PC-3 (cell line): Measurements from ENCODE around the gene HEXB. TPM values are rescaled to one million over a fixed set of nuclear protein-coding genes. Genes with fewer than 3 reads are reported as not detected.
A peak's percentile ranks its signal among the peaks of the same experiment; 100 is the strongest.

Experiments
- ATAC-seq: fragments of 200-7000 bp; cut with Tn5 transposase; 2 replicates; pipeline ENCODE4 v1.9.1; 2020; ENCODE audit warnings: mild to moderate bottlenecking, moderate library complexity
- BruUV-seq: library from RNA; stranded (reverse); fragments of 400-500 nt; replicated peaks from 2 replicates; lab custom pipeline; 2021; lab: Mats Ljungman, UMichigan
- CTCF ChIA-PET: fragments of 300-600 bp; sonication (Branson Sonifier 250); formaldehyde crosslinking; loops from one replicate; lab custom pipeline; 2022; ENCODE audit warnings: antibody characterized with exemption; lab: Charles Lee
- POLR2A ChIA-PET: fragments of 300-600 bp; sonication (Branson Sonifier 250); formaldehyde crosslinking; loops from one replicate; lab custom pipeline; 2022; ENCODE audit warnings: antibody characterized with exemption; ENCODE audit not compliant: unreplicated experiment; lab: Charles Lee
- DNase-seq: peaks from one replicate; pipeline ENCODE4 v3.0.0-alpha.2; 2015
- H2AFZ ChIP-seq: fragments of 300-600 bp; sonication (generic); 2 replicates; pipeline ENCODE4 v1.6.0; 2016; ENCODE audit warnings: antibody characterized with exemption, low read length
- H3F3A ChIP-seq: fragments of 300-600 bp; sonication (generic); one replicate; pipeline ENCODE4 v1.6.0; 2017; ENCODE audit warnings: antibody characterized with exemption, low read length, control low read depth, mild to moderate bottlenecking; ENCODE audit not compliant: unreplicated experiment
- H3K27ac ChIP-seq: fragments of 300-600 bp; sonication (generic); 2 replicates; pipeline ENCODE4 v1.5.1; 2016; ENCODE audit warnings: mild to moderate bottlenecking, low read length
- H3K27me3 ChIP-seq: fragments of 300-600 bp; sonication (generic); 2 replicates; pipeline ENCODE4 v1.6.1; 2016; ENCODE audit warnings: low read length, mixed read lengths
- H3K36me3 ChIP-seq: fragments of 300-600 bp; sonication (generic); 2 replicates; pipeline ENCODE4 v1.6.1; 2016; ENCODE audit warnings: low read depth, mixed run types, low read length, mixed read lengths
- H3K4me1 ChIP-seq: fragments of 300-600 bp; sonication (generic); 2 replicates; pipeline ENCODE4 v1.5.1; 2016; ENCODE audit warnings: low read length; ENCODE audit not compliant: insufficient read depth
- H3K4me2 ChIP-seq: fragments of 300-600 bp; sonication (generic); 2 replicates; pipeline ENCODE4 v1.6.0; 2016; ENCODE audit warnings: low read length
- H3K4me3 ChIP-seq: fragments of 300-600 bp; sonication (generic); 2 replicates; pipeline ENCODE4 v1.5.1; 2016; ENCODE audit warnings: mild to moderate bottlenecking, low read length, mixed read lengths
- H3K79me2 ChIP-seq: fragments of 300-600 bp; sonication (generic); 2 replicates; pipeline ENCODE4 v1.6.1; 2017; ENCODE audit warnings: low read length, mixed read lengths
- H3K9ac ChIP-seq: fragments of 300-600 bp; sonication (generic); 2 replicates; pipeline ENCODE4 v1.6.0; 2016; ENCODE audit warnings: mild to moderate bottlenecking, low read length
- H3K9me2 ChIP-seq: fragments of 300-600 bp; sonication (generic); replicated peaks from 2 replicates; pipeline ENCODE4 v1.6.1; 2016; ENCODE audit warnings: mixed run types, low read length, mixed read lengths
- H3K9me3 ChIP-seq: fragments of 300-600 bp; sonication (generic); 2 replicates; pipeline ENCODE4 v1.6.1; 2016; ENCODE audit warnings: low read length, mixed read lengths
- H4K20me1 ChIP-seq: fragments of 300-600 bp; sonication (generic); 2 replicates; pipeline ENCODE4 v1.6.1; 2016; ENCODE audit warnings: low read length, mixed read lengths
- EZH2 ChIP-seq: fragments of 300-600 bp; sonication (generic); IDR thresholded peaks from one replicate; pipeline ENCODE4 v1.6.1; 2017; ENCODE audit warnings: antibody characterized with exemption, mild to moderate bottlenecking, low read length; ENCODE audit not compliant: unreplicated experiment
- EZH2phosphoT487 ChIP-seq: fragments of 300-600 bp; sonication (generic); IDR thresholded peaks from 2 replicates; pipeline ENCODE4 v1.6.1; 2018; ENCODE audit warnings: mild to moderate bottlenecking, antibody characterized with exemption, low read length, borderline replicate concordance
- intact Hi-C: fragments of 100-400 bp; cut with micrococcal nuclease; formaldehyde crosslinking; loops from 2 replicates; pipeline ENCODE4 v1.9.0; 2023
- total RNA-seq: library from RNA; depleted of rRNA; stranded (reverse); fragments of >200 nt; gene quantifications from 2 replicates; pipeline ENCODE4 v1.2.3, GENCODE V29; 2014
- TF ChIP-seq, protein P1 (sequence below): fragments of 300-600 bp; sonication (generic); conservative IDR thresholded peaks from 2 replicates; pipeline ENCODE4 v1.5.1; 2017; ENCODE audit warnings: antibody characterized with exemption, low read depth, mild to moderate bottlenecking, low read length

Gene HEXB
- total RNA-seq, 1 experiment from 2014 or later: 91.5 TPM

DNA sequence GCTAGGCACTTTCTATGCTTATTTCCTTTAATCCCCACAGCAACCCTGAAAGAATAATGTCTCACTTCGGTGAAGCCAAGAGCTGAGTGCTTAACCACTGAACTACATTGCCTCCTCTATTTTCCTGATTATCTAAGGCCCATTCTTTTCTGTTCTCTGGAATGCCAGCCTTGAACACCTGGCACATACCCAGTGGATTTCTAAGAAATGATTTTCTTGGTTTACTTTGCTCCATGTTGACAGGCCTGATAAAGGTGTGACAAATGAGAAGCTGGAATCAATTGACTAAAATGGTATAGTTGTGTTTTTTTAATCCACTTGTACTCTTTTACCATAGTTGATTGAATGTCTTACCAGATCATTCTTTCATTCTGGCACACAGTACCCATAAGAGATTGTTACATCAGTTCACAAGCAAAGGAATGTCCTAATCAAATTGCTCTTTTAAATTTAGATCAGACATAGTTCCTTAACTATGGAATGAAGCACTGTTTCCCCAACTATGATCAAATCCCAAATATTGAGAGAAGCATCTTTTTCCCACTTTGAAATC is 35.5 kb upstream of the HEXB start:
- ChIA-PET POLR2A (no interaction called here), CTCF (no interaction called here)
- no peaks in the 10 kb centered on the region for H4K20me1 ChIP-seq
- no peaks in the 10 kb centered on the region for H3K9me3 ChIP-seq
- H3K79me2 ChIP-seq: no peaks in the 10 kb centered on the region
- no peak overlapping the region for H3K27ac ChIP-seq
- H3K4me3 ChIP-seq: no peak overlapping the region
- no peak overlapping the region for H3K9ac ChIP-seq
- no peaks in the 10 kb centered on the region for H3K9me2 ChIP-seq
- H3K4me2 ChIP-seq: peak overlapping the region; percentile 59
- ATAC-seq (no peak), DNase-seq (no peak)
- peaks cover 18% of the 10 kb centered on the region for H3K4me1 ChIP-seq
- no TSS peak for BruUV-seq
- no peaks in the 10 kb centered on the region for H3K36me3 ChIP-seq
- H3K27me3 ChIP-seq: no peaks in the 10 kb centered on the region
- intact Hi-C loops: loop anchor here (1.0 kb wide), 1 partner anchor 747 kb away; no protein-coding TSS in a partner anchor
- TF ChIP-seq EZH2phosphoT487 (no peak), EZH2 (no peak)
- TF ChIP-seq, protein P1, sequence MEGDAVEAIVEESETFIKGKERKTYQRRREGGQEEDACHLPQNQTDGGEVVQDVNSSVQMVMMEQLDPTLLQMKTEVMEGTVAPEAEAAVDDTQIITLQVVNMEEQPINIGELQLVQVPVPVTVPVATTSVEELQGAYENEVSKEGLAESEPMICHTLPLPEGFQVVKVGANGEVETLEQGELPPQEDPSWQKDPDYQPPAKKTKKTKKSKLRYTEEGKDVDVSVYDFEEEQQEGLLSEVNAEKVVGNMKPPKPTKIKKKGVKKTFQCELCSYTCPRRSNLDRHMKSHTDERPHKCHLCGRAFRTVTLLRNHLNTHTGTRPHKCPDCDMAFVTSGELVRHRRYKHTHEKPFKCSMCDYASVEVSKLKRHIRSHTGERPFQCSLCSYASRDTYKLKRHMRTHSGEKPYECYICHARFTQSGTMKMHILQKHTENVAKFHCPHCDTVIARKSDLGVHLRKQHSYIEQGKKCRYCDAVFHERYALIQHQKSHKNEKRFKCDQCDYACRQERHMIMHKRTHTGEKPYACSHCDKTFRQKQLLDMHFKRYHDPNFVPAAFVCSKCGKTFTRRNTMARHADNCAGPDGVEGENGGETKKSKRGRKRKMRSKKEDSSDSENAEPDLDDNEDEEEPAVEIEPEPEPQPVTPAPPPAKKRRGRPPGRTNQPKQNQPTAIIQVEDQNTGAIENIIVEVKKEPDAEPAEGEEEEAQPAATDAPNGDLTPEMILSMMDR: no peak
- no peaks in the 10 kb centered on the region for H3F3A ChIP-seq
- H2AFZ ChIP-seq: no peak overlapping the region

DNA sequence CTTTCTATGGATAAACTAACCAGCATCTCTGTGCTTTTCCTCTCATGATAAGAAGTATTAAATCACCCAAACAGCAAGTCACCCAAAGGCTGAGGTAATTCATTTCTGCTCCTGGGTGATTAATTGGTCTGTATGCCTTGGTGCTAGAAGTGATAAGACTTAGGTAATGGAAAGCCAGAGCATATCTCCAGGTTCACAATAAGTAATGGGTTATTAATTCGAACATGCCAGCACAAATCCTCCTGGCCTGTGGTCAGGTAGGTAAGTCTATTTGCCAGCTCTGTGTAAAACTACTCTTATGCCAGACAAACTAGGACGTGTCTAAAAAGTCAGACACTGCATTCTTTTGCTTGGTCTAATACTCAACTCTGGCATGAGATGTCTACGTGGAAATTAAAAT is 33.3 kb upstream of the HEXB start:
- no peaks in the 10 kb centered on the region for H3K9me3 ChIP-seq
- no peaks in the 10 kb centered on the region for H4K20me1 ChIP-seq
- intact Hi-C loops: no loop called here
- no peak overlapping the region for H3K4me3 ChIP-seq
- ATAC-seq (no peak), DNase-seq (no peak)
- H3K79me2 ChIP-seq: no peaks in the 10 kb centered on the region
- H3F3A ChIP-seq: no peaks in the 10 kb centered on the region
- H3K27ac ChIP-seq: no peak overlapping the region
- TF ChIP-seq, protein P1: no peak
- no peak for TF ChIP-seq EZH2phosphoT487
- no peak for TF ChIP-seq EZH2
- H3K36me3 ChIP-seq: no peaks in the 10 kb centered on the region
- no peak overlapping the region for H2AFZ ChIP-seq
- H3K9me2 ChIP-seq: no peaks in the 10 kb centered on the region
- CTCF ChIA-PET: no interaction called here
- H3K4me2 ChIP-seq: no peak overlapping the region
- H3K4me1 ChIP-seq: peaks cover 18% of the 10 kb centered on the region
- no peak overlapping the region for H3K9ac ChIP-seq
- H3K27me3 ChIP-seq: no peaks in the 10 kb centered on the region
- POLR2A ChIA-PET: no interaction called here
- BruUV-seq: no TSS peak

DNA sequence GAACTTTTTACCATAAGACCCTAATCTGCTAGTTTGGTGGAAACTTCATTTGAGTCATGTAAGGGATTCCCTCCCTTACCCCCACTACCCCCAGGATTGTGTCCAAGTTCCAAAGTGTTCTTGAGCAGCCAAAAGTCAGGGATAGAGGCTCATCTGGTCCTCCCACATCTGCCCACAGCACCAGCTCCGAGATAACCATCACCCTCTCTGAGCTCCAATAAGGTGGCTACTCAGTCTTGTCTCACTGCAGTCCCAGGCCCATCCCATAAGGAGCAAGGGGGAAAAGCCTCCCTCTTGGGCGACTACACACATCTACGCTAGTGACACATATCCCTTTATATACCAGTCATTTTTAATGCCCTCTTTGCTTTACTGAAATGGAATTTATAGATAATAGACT is 32.5 kb upstream of the HEXB start:
- Histone ChIP-seq H3K79me2 (no peaks in the 10 kb centered on the region), H3K9me3 (no peaks in the 10 kb centered on the region), H3K36me3 (no peaks in the 10 kb centered on the region), H3F3A (no peaks in the 10 kb centered on the region), H3K4me2 (no peak overlapping the region), H3K27ac (no peak overlapping the region), H3K9me2 (no peaks in the 10 kb centered on the region), H3K4me1 (peaks cover 12% of the 10 kb centered on the region), H2AFZ (no peak overlapping the region), H3K4me3 (no peak overlapping the region), H3K9ac (no peak overlapping the region), H3K27me3 (no peaks in the 10 kb centered on the region), H4K20me1 (no peaks in the 10 kb centered on the region)
- DNase-seq (no peak), ATAC-seq (no peak)
- TF ChIP-seq EZH2phosphoT487 (no peak), EZH2 (no peak)
- TF ChIP-seq, protein P1: no peak
- POLR2A ChIA-PET: no interaction called here
- intact Hi-C loops: no loop called here
- CTCF ChIA-PET: no interaction called here
- no TSS peak for BruUV-seq
